Measurements from ENCODE around the gene GP1BA.

Gene GP1BA

DNA sequence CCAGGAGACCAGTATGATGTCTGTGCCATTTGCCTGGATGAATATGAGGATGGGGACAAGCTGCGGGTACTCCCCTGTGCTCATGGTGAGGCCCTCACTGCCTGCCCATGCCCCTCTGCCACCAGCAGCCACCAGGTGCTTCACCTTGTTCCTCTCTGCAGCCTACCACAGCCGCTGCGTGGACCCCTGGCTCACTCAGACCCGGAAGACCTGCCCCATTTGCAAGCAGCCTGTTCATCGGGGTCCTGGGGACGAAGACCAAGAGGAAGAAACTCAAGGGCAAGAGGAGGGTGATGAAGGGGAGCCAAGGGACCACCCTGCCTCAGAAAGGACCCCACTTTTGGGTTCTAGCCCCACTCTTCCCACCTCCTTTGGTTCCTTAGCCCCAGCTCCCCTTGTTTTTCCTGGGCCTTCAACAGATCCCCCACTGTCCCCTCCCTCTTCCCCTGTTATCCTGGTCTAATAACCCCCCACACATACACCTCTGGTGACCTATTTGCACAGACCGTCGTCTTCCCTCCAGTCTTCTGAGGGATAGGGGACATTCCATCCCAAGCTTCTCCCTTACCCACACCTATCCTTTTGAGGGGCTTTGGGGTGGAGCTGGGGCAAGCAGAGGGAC, 12.6 kb downstream of the GP1BA start:
- no peak for DNase-seq (ENCODE audit: extremely low read depth, low read depth)
- peak overlapping the region; percentile 97 for H3K4me3 ChIP-seq (replicated peaks; ENCODE audit: low read depth, low read length)

DNA sequence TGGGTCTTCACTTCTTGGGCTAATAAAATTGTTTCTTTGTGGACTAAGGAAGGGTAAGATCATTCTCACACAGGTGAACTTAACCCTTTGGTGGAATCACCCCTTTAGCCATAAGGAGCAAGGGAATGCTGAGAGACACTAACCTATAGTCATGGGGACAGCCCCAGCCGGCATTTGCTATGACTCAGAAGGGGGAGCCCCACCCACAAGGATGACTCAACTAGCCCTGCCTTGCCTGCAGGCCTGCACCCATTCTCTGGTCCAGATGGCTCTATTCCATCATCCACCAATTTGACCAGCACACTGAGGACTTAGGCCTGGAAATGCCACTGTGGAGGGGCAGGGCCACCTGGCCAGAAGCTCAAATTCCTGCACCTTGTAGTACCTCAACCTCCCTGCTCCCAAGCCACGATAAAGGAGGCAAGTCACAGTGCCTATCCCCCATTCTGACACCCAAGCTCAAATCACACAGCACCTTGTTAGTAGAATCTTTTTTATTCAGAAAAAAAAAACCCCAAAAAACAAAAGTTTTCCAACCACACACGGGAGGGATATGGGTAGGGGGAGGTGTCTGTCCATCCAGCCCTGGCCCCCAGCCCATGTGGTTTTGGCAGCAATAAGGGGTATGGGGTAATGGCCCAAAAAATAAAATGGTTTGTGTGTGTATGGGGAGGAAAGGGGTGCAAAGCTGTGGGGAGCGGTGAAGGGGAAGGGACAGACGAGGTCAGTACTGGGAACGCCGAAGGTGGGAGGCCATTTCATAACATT, 13.3 kb downstream of the GP1BA start:
- peak overlapping the region; percentile 97 for H3K4me3 ChIP-seq (replicated peaks; ENCODE audit: low read depth, low read length)
- peak; percentile 81 for DNase-seq (ENCODE audit: extremely low read depth, low read depth)
- no peak for TF ChIP-seq CTCF (IDR thresholded peaks at IDR 0.05; ENCODE audit: low read depth, low read length, missing control alignments)

More for the DNA sequence above, 12.6 kb downstream of the GP1BA start:
- TF ChIP-seq CTCF (IDR thresholded peaks at IDR 0.05; ENCODE audit: low read depth, low read length, missing control alignments): no peak

DNA sequence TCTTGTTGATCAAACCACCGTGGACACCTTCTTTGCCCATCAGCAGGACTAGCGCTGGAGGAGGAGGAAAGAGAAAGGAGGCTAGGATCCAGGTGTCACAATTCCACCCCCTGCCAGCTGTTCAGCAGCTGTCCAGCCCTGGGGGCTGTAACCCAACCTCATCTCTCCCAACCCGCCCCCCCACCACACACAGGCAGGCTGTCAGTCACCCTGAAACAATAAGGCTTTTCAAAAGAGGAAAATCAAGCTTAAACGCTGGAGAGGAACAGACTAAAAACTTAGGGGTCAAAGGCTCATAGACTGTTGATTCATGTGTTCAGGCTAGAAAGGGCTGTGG, 13.8 kb downstream of the GP1BA start:
- peak overlapping the region; percentile 97 for H3K4me3 ChIP-seq (replicated peaks; ENCODE audit: low read depth, low read length)
- DNase-seq (ENCODE audit: extremely low read depth, low read depth): no peak
- TF ChIP-seq CTCF (IDR thresholded peaks at IDR 0.05; ENCODE audit: low read depth, low read length, missing control alignments): no peak

DNA sequence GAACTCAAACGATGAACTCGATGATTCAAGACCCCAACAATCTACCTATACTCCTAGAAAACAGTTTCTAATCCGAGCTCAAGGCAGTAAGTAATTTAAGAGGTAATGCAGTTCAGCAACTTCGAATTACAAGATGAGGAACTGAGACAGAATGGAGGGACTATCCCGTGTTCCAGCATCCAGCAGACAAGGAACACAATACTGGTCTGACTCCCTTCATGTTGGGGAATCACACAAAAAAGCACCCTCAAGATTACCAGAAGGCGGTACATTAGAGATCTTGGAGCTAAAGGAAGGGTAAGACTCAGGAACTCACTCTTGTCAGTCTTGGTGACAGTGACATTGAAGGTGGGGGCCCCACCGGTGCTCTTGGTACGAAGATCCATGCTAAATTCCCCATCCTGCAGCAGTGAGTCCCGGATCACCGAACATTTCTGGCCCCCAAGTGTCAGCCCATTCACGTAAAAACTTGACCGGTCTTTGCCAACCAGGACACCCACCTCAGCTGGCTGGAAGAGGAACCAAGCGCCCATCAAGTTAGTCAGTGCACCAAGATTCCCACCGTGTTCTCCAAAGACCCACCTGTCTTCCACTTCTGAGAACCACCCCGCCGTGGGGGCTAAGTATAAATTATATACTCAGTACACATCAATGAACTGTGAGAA, 14.4 kb downstream of the GP1BA start:
- DNase-seq (ENCODE audit: extremely low read depth, low read depth): no peak
- peak overlapping the region; percentile 97 for H3K4me3 ChIP-seq (replicated peaks; ENCODE audit: low read depth, low read length)
- TF ChIP-seq CTCF (IDR thresholded peaks at IDR 0.05; ENCODE audit: low read depth, low read length, missing control alignments): no peak

DNA sequence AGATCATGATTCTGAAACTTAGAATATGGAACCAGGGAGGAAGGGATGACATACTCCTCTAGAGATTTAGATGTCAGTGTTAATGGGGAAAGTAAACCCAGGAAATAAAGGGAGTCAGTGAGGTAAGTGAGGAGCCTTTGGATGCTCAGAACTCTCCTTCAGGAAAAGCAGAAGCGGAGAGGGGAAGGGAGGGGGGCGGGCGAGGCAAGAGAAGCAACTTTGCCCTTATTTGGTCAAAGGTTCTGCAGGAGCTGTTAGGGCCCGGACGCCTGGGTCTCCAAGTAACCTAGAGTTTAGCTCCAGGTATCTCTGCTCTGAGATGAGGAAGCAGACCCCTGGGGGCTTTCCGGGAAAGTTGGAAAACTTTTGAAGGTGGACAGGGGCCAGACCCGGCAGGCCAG, 14.9 kb downstream of the GP1BA start:
- DNase-seq (ENCODE audit: extremely low read depth, low read depth): no peak
- no peak for TF ChIP-seq CTCF (IDR thresholded peaks at IDR 0.05; ENCODE audit: low read depth, low read length, missing control alignments)
- H3K4me3 ChIP-seq (replicated peaks; ENCODE audit: low read depth, low read length): peak overlapping the region; percentile 97

GRCh38 chr17:4947411-4948165, 15.5 kb downstream of the GP1BA start:
- no peak for DNase-seq (ENCODE audit: extremely low read depth, low read depth)
- TF ChIP-seq CTCF (IDR thresholded peaks at IDR 0.05; ENCODE audit: low read depth, low read length, missing control alignments): no peak
- H3K4me3 ChIP-seq (replicated peaks; ENCODE audit: low read depth, low read length): peak overlapping the region; percentile 97

Data from HFF-Myc (cell line).